Retina (tissue), 1 donor: ENCODE measurements around the gene SLC15A5.

Experiments used
- DNase-seq: peaks from one replicate; pipeline ENCODE4 v3.0.0-alpha.2; 2016

SLC15A5 gene

DNA sequence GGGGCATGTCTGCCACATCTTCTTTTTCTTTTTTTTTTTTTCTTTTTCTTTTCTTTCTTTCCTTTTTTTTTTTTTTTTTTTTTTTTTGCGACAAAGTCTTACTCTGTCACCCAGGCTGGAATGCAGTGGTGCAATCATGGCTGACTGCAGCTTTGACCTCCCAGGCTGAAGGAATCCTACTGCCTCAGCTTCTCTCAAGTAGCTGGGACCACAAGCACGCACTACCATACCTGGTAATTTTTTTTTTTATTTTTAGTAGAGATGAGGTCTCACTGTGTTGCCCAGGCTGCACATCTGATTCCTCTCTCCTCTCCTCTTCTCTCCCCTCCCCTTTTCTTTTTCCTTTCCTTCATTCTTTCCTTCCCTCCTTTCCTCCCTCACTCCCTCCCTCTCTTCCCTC, 18.5 kb downstream of the SLC15A5 start:
- no peak for DNase-seq

- DNase-seq = no peak
These were observed 31.2 kb downstream of the SLC15A5 start for GRCh38 chr12:16246264-16246663.

GRCh38 chr12:16245209-16245608, 32.3 kb downstream of the SLC15A5 start:
- no peak for DNase-seq

DNA sequence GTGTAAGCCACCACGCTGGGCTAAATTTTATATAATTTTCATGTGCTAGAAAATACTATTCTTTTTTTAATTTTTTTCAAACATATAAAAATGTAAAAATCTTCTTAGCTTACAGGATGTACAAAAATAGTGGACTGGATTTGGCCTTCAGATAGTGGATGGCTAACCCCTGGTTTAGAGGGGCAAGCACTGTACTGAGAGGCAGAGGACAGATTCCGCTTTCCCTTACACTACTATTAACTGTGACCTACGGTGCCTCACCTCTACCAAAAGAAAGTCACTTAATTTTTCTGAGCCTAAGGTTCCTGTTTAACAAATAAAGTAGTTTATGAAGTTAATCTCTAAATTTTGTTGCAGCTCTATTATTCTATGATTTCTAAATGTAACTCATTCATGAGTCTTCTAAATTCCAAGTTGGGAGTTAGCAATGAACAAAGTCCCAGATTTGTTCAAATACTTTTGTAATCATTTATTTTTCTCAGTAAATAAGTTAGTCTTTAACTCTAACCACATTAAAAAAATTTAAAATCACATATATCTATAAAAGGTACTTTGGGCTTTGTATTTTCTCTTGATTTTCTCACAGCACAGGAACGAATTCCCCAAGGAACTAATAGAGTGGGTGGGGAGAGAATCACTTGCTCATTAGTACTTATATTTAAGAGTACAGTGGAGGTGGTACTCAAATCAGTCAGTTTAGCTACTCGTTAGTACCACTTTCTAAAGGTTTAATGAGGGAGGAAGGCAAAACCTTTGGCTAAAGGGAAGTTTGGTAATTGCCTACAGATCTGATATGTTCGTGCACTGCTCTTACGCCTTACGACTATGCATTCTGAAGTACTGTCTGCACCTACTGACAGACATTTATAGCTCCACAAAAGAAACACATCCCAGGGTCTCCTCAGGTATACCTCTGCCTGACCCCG, 33.7 kb downstream of the SLC15A5 start:
- DNase-seq = no peak

- DNase-seq = no peak
These were observed 36.1 kb downstream of the SLC15A5 start for GRCh38 chr12:16241346-16241745.

- DNase-seq = no peak
These were observed 38.8 kb downstream of the SLC15A5 start for GRCh38 chr12:16238661-16239060.

GRCh38 chr12:16229676-16230075, 47.8 kb downstream of the SLC15A5 start:
- DNase-seq = no peak

GRCh38 chr12:16228067-16228466, 49.4 kb downstream of the SLC15A5 start:
- no peak for DNase-seq

DNA sequence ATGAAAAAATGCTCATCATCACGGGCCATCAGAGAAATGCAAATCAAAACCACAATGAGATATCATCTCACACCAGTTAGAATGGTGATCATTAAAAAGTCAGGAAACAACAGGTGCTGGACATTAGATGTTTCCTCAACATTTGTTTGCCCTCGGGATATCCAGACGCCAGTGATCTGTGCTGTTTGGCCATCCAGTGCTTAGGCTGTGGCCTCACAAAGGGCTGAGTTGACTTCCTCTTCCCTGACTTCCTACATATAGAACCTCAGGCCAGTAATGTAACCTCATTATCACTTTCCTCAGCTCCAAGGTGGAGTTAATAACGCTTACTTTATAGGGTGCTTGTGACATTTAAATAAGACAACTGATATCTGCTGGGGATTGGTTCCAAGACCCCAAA, 51.8 kb downstream of the SLC15A5 start:
- no peak for DNase-seq

GRCh38 chr12:16224196-16224595, 53.3 kb downstream of the SLC15A5 start:
- DNase-seq = no peak

DNA sequence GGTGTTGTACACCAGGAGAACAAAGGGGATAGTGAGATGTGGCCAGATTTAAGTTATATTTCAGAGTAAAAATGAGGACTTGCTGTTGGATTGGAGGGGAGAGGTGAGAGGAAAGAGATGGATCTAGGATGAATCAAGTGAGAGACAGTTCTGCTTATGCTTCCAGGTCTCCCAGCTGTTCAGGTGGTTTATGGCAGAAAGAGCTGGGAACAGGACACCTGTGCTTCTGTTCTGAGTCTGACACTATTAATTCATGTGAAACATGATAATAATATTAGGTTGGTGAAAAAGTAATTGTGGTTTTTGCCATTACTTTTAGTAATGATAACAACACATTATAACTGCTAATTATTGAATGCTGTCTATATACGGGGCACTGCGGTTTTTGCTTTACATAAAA, 55.7 kb downstream of the SLC15A5 start:
- DNase-seq = no peak

GRCh38 chr12:16220120-16220519, 57.4 kb downstream of the SLC15A5 start:
- DNase-seq = no peak

DNA sequence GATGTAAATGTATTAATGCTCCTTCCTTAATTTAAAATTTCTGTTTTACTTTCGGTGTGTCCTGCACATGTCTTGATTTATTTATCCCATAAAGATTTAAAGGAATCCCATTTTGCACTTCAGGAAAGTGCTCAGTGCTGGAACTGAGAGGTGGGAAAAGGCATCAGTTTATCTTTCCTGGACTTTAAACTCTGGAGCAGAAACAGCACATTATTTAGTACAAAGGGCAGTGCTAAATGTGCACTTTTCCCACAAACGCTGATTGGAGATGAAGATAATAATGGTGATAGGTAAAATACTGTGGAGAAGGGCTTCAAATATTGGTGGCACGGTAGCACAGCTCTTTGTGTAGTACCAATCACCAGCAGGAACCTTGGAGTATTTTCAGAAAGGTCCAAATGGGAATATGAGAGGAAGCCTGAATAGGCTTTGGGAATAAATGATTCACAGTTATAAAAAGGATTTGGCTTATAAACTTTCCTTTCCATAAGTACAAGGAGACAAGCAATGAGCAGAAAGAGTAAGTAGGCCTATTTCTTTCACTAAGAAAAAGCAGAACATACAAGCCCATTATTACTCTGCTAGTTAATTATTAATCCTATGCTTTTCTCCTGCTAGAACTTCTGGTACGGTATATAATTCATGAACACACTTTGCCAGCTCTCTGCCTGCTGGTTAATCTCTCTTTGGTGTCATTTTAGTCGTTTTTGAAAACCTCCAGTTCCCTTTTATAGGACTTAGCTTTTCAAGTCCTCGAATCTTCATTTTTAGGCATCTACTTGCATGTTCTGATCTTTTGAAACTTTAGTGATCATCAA, 58.3 kb downstream of the SLC15A5 start:
- DNase-seq = no peak

GRCh38 chr12:16218234-16218633, 59.3 kb downstream of the SLC15A5 start:
- no peak for DNase-seq

DNA sequence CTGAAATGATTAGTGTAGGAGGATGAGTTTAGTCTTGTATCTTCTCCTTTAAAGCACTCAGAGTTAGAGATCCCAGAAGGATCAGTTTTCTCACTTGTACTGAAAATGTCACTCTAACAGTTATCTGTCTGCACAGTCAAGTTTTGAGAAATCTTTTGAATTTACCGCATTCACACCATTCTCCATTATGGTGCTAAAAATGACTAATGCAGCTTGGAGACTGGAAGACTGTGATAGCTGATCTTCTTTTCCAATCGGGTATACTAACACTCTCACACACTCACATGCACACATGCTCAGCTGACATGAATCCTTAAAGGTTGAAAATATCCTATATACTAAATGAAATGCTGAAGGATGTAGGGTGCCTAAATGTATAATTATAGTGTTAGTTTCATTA, 65.8 kb downstream of the SLC15A5 start:
- no peak for DNase-seq

DNA sequence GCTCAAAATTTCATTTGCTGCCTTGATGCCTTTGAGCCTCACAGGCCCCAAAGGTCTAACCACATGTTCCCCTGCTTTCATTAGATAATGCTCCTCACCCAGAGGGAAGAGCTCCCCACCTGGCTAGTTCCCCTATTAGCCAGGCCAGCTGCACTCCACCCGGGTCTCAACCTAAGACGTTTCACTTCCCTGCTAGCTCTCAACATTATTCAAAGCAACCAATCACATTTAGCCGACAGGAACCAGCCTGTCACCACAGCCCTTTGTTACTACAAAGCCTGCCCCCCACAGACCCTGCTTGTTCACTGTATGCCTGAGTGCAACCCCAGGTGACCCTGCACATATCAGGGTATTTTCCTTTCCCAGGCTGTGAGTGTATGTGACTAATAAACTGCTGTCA, 78.6 kb downstream of the SLC15A5 start:
- DNase-seq = no peak

GRCh38 chr12:16197600-16197999, 79.9 kb downstream of the SLC15A5 start:
- no peak for DNase-seq

GRCh38 chr12:16189849-16190248, 87.6 kb downstream of the SLC15A5 start:
- DNase-seq = no peak

GRCh38 chr12:16187660-16188059, 89.8 kb downstream of the SLC15A5 start:
- no peak for DNase-seq

GRCh38 chr12:16184681-16185080, 92.8 kb downstream of the SLC15A5 start:
- peak; percentile 10 for DNase-seq

DNA sequence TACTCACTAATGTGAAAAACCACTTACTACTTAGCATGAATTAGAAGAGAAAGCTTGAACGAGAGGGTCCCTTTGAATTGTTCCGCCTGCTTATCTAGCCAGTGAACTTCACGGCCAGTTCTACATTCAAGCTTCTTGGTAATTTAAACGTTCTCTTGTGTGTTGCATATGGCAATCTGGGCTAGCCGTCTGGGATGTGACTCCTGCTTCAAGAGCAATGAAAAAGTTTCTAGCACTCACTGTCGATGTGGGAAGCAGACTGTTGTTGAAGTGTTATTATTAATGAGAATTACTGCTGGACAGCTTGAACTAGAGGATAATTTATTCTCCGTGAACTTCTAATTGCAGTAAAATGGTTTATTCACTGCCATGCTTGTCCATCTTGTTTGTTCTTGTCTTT, 93.9 kb downstream of the SLC15A5 start:
- no peak for DNase-seq

DNA sequence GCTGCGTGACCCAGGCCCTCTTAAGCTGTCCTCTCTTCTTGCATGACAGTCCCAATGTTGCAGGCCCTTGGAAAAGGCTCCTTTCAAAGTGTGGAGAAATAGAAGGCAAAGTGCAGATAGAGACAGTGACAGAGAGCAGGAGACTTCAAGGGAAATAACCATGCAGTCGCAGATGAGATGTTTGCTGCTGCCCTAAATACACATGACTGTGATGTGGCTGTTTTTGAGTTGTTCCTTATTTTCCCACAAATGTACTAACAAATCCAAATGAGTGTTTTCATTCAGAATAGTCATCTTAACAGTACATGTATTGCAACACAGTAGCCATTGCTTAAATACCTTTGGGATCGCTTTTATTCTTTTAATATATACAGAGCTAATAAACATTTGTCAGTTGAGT, 101.6 kb downstream of the SLC15A5 start:
- DNase-seq = no peak

DNA sequence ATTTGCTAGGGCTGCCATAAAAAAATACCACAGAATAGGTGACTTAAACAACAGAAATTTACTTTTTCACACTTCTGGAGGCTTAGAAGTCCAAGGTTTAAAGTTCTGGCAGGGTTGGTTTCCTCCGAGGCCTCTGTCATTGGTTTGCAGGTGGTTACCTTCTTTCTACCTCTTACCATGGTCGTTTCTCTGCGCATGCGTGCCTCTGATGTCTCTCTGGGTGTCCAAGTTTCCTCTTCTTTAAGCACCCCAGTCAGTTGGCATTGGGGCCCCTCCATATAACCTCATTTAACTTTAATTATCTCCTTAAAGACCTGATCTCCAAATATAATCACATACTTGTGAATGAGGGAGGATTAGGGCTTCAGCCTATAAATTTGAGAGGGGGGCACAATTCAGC, 103.2 kb downstream of the SLC15A5 start:
- no peak for DNase-seq

DNA sequence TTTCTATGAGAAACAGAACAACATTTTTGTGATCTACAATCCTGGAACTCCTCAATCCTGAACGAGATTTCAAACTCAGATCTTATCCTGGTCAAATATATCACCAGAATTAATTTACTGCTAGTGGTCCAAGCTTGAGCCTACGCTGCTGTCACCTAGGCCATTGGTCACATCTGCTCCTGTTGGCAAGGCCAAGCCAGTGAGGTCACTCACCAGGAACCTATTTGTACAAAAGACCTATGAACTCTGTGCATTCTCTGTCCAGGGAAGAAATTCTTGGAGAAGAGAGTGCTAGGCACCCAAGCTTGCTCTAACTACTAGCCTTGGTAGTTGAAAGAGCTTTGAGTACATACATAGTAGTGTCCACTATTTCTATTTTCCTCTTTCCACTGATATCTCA, 106.1 kb downstream of the SLC15A5 start:
- DNase-seq = no peak
